HG03175 (cell line): ENCODE results near the gene ATP5MC3.

Source experiments
- ATAC-seq: cut with Tn5 transposase; IDR thresholded peaks from one replicate; pipeline ENCODE4 v1.9.1; 2021; ENCODE audit warnings: mild to moderate bottlenecking, moderate library complexity; ENCODE audit not compliant: unreplicated experiment

The ATP5MC3 gene

DNA sequence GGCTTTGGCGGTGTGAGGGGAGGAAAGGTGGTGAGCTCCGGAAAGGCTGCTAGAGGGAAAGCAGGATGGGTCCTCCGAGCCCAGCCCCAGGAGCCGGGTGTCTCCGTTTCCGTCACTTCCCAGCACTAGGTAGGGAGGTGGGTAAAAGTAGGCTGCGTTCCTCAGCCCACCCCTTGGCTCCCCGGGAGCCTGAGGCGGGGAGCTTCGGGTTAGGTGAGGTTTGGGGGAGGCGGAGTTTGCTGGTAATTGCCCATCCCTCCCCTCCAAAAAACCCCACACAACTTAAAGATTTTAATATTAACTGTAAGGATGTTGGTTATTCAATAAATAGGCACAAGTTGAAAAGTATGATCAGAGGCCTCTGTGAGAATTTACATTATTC is 13.0 kb downstream of the ATP5MC3 start:
- ATAC-seq: peak; percentile 23

DNA sequence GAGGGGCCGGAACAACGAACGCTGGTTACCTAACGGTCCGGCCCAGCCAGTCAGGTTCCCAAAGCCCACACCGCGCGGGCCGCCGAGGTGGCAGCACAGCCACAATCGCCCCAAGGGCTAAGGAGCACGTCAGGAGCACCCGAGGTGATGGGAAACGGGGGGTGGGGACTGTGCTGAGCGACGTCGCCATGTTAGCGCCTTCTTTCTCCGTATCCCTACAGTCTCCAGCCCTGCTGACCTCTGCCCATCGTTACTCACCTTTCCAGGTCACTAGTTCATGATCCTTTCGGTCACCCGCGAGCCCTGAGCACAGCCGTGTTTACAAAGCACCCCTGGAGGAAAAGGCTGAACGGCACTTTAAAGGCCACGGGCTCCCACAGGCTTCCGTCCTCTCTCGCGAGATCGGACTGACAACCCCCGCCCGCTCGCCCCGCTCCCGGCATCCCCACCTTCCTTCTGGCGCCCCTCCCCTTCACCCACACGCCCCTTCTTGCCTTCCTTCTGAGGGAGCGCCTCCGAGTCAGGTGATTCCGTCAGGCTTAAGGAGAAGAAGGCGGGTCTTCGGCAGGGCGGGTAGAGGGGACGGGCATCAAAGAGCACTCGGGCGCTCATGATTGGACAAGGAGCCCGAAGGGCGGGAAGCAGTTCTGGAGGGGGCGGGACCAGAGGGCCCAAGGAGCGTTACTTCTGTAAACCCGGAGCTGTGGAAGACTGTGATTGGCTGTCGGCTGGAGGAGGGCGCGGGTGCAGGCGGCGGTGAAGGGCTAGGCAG is 13.5 kb downstream of the ATP5MC3 start, which contains the start of gene ATF2:
Gene ATF2 (minus strand): TSS at position 412 of the 772 bp plus-strand sequence. CDS start 31,760 bp downstream, outside the sequence.
- ATAC-seq: peak; percentile 94

DNA sequence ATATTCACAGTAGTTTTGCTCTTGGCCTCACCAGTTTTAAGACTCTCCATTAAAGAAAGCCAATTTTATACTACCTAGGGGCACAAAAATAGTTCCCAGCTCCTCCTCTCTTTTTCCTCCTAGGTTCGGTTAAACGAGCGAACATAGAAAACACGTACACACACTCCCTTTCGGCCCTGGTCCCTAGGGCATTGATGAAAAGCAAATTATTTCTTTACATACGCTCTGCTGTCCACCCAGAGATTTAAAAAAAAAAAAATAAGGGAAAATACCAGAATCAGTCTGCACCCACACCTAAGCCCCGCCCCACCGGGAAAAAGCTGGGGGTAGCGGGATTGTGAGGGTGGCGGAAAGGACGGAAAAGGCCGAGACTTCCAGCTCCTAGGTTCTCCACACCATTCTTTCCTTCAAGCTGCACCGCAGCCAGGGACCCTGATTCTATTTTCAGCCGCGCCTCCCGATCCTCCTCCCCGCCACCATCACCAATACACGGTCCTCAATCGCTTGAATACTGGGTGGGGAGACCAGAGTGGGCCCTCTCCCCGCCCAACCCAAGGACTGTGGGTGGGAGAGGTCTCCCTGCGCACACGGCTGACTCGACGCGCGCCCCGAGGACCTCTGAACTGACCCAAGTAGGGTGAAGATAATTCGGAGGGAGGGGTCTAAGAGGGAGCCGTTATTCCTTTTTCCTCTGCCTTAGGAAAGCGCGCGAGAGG is 14.3 kb downstream of the ATP5MC3 start:
- ATAC-seq: peak; percentile 0

DNA sequence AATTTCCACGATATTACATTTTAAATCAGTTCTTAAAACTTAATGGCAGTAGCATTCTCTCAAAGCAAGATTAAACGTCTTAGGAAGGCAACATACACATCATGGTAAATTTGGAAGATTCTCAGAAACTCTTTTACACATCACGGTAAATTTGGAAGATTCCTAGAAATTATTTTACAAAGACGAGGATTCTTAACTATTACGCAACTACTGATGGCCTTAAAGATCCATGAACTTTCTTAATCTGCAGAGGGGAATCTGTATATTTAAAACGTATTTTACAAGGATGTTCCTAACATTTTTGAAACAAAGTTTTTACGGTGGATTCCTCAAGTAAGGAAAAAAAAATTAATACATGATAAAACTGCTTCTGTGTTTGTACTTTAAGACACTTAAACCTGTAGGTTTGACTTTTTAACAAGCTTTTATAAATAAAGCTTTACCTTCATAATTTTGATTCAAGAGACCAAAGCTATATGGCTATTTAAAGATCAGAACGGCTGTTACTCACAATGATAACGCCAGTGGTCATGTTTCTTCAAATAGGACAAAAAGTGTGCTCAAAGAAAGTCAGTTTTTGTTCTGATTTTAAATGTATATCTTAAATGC is 15.2 kb downstream of the ATP5MC3 start:
- ATAC-seq: no peak

DNA sequence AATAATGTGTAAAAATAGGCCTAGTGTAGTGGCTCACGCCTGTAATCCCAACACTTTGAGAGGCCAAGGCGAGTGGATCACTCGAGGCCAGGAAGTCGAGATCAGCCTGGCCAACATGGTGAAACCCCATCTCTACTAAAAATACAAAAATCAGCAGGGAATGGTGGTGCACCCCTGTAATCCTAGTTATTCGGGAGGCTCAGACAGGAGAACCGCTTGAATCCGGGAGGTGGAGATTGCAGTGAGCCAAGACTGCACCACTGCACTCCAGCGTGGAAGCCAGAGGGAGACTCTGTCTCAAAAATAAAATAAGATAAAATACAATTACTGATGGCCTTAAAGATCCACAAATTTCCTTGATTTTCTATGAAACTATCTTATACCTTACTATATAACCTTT is 17.3 kb downstream of the ATP5MC3 start:
- no peak for ATAC-seq

DNA sequence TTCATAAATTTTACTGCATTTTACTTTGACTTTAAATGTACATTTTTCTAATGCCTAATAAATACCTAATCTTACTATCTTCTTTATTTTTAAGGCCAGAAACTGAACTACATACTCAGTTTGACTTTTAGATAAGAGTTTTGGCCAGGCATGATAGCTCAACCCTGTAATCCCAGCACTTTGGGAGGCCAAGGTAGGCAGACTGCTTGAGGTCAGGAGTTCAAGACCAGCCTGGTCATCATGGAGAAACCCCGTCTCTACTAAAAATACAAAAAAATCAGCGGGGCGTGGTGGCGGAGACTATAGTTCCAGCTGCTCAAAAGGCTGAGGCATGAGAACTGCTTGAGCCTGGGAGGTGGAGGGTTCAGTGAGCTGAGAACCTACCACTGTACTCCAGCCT is 22.6 kb downstream of the ATP5MC3 start:
- no peak for ATAC-seq

DNA sequence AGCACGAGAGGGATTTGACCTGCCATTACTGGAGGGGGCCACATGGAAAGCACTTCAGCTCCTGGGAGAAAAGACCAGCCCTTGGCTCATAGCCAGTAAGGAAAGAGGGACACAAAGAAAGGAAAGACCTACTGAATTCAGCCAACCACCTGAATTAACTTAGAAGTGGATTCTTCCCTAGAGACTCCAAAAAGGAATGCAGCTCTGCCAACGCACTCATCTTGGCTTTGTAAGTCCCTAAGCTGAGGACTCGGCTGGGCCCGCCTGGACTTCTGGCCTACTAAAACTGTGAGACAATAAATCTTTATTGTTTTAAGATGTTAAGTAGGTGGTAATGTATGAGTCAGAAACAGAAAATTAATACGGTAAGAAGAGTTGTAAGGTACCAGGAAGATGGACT is 25.0 kb downstream of the ATP5MC3 start:
- no peak for ATAC-seq

DNA sequence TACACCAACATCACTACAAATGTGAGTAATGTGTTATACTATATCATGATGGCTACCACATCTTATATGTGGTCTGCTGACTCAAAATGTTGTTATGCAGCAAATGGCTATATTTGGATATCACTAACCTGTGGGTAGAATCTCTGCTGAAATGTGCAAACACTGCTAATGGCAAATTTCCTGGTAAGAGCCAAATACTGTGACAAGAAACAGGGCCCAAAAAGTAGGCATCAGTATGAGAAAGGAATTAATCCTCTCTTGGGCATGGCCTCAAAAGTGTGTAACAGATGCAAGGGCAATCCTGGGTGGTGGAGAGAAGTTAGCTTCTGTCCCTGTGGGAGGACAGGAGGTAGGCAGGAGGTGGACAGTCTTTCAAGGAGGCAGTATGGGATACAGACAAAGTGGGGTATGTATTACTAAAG is 26.8 kb downstream of the ATP5MC3 start:
- peak; percentile 87 for ATAC-seq

DNA sequence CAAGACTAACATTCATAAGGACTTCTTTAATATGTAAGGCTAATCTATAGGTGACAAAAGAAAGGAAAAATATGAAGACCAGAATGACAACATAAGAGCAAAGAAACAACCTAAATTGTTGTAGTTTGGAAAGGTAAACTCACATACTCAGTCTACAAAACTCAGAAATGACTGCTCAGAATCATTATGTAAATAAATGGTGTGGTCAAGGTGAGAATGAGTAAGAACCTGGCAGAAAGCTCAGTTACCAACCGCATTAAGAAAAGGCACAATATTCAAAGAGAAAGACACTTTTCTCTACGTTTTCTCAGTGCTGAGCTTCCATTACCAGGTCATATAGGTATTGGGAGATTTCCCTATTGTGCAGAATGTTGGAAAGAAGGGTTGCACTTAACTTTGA is 29.3 kb downstream of the ATP5MC3 start:
- ATAC-seq: peak; percentile 90

DNA sequence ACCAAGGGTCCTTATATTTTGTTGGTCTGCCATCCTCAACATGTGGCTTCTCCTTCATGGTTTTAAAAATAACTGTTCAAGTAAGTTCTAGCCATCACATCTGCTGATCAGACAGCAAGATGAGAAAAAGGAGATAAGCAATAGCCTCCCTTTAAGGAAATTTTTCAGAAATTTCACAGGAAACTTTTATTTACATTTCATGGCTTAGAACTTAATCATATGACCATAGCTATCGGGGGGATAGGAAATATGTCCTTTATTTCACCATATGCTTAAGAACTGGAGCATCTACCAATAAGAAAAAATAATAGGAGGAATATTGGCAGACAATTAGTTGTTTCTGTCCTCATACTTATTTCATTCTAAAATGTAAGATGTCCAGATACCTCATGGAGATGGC is 29.7 kb downstream of the ATP5MC3 start:
- no peak for ATAC-seq

DNA sequence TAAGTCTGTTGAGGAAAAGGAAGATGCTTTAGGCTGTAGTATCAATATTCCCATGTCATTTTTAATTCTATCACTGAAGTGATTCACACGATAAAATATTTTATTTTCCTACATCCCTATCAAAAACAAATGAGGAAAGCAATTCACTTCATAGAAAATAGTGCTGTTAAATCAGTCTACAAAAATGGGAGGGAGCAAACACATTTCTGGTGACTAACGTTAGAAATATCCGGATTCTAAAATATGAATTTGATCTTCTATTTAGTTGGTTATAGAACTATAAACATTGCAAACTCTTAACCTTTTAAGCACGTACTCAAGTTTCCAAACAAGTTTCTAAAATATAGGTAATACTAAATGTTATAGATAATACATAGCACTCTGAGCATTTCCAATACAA is 34.3 kb downstream of the ATP5MC3 start:
- no peak for ATAC-seq

DNA sequence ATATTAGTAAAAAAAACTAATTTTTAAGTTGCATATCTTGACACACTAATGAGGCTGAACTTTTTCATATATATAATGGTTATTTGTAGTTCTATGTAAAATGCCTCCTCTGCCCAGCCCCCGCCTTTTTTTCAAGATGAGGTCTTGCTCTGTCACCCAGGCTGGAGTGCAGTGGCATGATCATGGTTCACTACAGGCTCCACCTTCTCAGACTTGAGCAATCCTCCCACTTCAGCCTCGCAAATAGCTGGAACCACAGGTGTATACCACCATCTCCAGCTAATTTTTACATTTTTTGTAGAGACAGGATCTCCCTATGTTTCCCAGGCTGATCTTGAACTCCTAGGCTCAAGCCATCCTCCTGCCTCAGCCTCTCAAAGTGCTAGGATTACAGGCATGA is 37.8 kb downstream of the ATP5MC3 start:
- no peak for ATAC-seq

DNA sequence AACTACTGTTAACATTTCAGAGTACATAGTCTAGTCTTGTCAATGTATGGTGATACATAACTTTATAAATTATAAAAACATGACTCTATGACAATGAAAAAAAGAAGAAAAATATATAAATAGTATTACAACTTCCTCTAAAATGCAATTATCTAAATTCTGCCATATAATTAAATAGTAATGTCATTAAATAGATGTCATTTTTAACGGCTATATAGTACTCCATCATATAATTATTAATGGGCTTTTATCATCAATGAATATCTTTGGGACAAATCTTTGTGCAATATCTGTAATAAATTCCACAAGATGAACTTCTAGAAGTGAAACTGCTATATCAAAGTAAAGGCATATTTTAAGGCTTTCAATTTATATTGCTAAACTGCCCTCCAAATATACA is 38.3 kb downstream of the ATP5MC3 start:
- ATAC-seq: no peak

DNA sequence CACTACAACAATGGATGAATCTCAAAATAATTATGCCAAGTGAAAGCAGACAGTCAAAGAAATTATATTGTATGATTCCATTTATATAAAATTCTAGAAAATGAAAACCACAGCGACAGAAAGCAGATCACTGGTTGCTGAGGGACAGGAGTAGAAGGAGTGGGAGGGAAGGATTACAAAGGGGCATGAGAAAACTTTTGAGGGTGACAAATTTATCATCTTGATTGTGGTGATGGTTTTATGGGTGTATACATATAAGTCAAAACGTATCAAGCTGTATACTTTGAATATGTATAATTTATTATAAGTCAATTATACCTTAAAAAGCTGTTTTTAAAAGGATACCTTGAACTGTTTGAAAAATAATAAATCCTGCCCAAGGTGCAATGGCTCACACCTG is 41.2 kb downstream of the ATP5MC3 start:
- no peak for ATAC-seq

DNA sequence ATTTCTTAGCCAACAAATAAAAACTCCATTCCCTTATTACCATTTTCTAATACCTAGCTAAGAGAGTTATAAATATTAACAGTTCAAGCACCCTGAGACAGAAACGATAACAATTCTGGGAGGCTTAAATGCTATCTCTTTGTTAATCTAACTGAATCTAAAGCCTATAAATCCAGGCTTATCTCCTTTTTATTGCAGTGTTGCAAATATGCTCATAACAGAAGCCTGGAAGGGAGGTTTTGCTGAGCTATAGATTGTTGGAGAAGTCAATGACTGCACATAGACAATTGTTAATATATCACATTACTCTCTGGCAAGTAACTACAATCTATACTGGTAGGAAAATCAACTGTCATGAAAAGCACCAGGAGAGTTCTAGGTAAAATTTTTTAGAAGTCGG is 43.7 kb downstream of the ATP5MC3 start:
- no peak for ATAC-seq

DNA sequence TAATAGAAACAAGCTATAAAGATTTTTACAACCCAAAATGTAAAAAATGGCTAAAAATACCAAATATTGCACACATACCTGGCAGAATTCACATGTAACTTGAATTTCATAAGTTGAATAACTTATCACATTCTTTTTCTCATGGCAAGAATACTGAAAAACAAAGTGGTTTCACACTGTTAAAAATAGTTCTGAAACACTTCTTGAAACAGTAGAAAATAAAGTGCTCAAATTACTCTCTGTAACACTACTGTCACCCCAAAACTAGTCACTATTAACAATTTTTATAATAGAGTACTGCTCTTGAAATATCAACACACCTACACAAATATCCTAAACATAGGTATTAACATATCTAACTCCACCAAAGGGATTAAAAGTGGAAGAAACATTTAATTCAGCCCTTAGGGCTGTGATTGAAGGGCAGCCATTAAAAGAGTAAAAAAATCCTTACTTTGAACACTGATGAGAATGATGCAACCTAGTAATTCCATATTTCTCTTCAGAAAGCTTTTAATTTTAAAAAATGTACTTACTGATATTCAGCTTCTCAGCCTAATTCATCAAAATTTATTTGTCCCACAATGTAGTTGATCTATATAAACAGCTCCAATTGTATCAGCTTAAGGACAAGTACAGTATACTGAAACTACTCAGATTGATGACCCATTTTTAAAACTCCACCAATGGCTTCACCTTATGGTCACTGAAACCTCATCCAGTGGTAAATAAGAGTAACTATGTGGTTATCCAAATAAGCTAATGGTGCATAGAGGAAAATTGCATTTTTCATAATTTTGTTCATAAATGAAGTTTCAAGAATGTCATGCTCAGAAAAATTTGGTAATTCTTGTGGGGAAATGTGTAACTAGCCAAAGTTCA is 44.9 kb downstream of the ATP5MC3 start:
- peak; percentile 79 for ATAC-seq

DNA sequence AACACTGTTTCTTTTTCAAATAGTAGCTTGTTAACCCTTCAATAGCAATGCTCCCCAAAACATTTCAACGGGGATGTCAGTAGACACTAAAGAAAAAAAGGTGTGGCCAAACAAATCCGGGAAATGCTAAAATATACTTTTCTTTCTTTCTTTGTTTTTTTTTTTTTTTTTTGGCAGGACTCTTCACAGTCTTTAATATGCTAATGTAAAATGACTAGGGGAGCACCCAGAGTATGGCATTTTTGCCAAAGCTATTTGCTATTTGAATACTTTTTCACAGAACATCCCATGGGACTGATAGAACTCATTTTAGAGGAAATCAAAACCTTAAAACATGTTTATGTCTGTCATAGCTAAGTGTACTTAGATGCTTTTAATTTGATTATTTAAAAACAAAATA is 45.6 kb downstream of the ATP5MC3 start:
- no peak for ATAC-seq

DNA sequence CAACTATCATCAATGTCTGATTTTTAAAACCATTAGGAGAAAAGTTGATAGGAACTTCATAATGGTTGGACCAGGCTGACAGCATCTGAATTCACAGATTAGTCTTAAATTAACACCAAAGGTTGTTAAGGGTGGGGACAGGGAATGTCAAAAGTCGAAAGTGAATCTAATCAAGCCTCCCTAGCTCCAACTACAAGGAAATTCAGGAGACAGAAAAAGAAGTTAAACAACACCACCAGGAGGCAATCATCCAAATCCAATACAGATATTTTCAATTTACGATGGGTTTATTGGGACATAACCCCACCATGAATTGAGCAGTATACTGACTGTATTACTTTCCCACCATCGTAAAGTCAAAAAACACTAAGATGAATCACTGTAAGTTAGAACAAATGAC is 46.3 kb downstream of the ATP5MC3 start:
- no peak for ATAC-seq

DNA sequence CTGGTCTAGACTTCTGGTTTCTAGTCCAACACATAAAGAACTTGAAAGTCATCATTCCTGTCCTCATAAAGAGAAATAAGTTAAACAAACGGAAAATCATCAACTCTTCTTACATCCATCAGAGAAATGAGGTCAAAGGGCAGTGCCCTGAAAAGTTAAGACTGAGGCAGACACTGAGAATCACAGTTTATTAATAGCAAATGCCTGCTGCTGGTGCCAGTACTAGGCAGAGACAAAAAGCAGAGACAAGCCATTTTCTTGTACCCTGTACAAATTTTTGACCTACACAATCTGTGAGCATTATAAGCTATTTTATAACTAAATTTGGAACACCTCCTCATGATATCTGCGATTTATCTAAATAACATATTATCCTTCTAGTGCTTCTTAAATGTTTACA is 50.3 kb downstream of the ATP5MC3 start:
- ATAC-seq: no peak

DNA sequence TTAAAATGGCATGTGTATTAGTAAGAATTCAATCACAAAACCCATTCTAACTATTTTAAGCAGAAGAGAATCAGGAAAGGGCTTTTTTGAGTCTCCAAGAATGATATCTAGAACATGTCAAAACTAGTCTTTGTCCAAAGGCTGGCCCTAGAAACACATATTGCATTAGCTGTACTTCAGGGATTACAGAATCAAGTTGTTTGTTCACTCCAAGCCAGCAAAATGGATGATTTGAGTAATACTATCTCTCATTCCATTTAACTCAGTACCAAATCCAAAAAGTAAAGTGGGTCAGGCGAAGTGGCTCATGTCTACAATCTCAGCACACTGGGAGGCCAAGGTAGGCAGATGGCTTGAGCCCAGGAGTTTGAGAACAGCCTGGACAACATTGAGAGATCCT is 54.8 kb downstream of the ATP5MC3 start:
- ATAC-seq: no peak
